GM12873 (cell line): ENCODE results near the gene SIK2.

Source experiments
- TF ChIP-seq, protein P1 (sequence below): IDR thresholded peaks from 2 replicates; pipeline ENCODE4 v1.5.1; 2012; ENCODE audit warnings: low read depth, mild to moderate bottlenecking, moderate library complexity, low read length, control low read depth; ENCODE audit not compliant: insufficient read depth; ENCODE audit errors: missing control alignments

Gene SIK2

GRCh38 chr11:111596319-111596718 lies 5.9 kb upstream of the SIK2 start:
- TF ChIP-seq, protein P1, sequence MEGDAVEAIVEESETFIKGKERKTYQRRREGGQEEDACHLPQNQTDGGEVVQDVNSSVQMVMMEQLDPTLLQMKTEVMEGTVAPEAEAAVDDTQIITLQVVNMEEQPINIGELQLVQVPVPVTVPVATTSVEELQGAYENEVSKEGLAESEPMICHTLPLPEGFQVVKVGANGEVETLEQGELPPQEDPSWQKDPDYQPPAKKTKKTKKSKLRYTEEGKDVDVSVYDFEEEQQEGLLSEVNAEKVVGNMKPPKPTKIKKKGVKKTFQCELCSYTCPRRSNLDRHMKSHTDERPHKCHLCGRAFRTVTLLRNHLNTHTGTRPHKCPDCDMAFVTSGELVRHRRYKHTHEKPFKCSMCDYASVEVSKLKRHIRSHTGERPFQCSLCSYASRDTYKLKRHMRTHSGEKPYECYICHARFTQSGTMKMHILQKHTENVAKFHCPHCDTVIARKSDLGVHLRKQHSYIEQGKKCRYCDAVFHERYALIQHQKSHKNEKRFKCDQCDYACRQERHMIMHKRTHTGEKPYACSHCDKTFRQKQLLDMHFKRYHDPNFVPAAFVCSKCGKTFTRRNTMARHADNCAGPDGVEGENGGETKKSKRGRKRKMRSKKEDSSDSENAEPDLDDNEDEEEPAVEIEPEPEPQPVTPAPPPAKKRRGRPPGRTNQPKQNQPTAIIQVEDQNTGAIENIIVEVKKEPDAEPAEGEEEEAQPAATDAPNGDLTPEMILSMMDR = no peak

DNA sequence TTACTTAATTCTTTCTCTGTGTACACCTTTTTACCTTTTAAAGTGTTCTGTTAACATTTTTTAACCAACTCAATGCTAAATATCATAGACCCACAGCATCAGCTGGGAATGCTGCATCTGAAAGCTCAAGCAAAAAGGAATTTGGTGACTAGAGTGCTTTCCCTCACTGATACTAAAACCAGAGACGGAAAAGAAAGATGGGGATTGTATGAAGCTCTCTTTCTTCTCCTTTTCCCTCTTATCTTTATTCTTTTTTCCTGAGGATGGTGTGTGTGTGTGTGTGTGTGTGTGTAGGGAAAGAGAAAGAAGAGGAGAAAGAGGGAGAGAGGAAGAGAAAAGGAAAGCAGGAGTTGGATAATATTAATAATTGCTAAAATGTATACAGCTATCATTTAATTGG lies 4.1 kb upstream of the SIK2 start:
- TF ChIP-seq, protein P1 = no peak

DNA sequence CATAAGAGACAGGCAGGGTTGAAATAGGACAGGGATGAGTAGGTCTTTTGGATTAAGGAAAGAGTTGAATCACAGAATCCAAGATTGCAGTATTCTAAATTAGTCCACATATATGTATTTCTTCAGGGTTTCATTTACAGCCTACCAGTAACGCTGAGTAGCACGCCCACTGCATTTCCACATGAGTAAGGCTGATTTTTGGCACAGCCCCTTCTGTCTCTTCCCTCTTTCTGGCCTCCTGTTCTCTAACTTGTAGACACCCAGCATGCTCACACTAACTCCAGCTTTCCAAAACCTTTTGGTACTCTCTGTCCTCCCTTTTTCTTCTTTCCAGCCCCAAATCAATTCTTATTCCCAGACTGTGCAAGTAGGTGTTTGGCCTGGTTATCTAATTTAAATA lies 3.7 kb upstream of the SIK2 start:
- TF ChIP-seq, protein P1 = no peak

DNA sequence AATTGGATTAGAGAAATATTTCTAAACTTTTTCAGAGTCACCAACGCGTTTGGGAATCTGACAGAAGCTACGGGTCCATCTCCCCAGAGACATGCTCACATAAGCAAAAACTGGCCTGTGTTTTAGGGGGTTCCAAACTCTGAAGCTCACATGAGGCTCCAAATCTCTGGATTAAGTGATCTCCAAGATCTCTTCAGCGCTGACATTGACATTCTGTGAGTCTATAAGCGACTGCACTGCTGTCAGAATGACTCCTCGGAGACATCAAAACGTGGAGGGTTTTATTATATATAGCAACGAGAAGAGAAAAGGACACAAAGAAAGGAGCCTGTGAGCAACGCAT lies 642 bp upstream of the SIK2 start:
- TF ChIP-seq, protein P1 = no peak

DNA sequence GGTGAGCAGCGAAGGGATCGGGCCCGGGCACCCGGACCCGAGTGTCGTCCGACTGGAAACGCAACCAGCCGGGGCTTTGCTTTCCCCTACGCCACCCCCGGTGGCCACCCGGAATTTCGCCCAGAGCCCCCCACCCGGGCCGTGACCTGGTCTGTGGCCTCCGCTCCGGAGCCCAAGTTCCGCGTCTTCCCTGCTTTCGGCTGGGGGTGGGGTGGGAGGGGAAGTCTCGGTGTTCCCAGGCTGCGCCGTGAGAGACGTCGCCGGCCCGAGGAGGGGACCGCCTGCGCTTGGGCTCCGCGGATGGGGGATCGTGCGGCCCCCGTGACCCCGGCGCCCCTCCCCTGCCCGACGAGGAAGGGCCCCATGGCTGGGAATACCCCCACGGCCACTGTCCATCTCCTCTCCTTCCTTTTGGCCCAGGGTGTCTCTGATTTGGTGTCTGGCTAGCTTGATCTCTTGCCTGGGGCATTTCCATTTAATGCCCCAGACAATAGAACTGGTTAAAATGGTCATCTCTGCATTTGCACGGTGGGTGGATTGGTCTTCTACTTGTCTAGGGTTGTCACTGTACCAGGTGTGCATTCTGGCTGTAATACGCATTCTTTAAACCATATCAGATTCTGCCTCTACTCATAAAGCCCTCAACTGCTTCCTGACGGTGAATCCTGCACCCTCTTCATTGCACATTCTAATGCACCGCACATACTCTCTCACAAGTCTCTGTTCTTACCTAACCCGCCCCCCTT lies 789 bp downstream of the SIK2 start:
- TF ChIP-seq, protein P1 = no peak

DNA sequence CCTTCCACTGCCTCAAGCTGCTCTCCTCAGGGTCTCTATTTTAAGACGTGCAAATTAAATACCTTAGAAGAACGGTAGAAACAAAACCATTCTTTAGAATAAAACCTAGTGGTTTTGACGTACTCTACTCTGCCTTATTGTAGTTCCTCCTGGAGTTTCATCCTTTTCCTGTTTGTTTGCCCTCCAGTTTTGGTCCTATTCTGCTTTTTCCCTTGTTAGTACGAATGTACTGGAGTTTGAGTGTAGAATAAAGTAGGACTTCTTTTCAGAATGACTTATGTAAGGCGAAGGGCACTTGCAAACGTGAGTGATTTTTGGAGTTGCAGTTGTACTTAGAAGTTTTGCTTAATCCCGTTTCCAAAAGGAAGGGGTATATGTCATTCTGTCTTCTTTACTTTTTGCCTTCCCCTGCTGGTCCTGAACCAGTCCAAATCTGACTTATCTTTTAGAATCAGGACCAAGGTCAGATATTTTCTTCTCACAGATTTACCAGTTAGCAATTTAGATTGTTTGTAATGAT lies 1.4 kb downstream of the SIK2 start:
- TF ChIP-seq, protein P1 = no peak

DNA sequence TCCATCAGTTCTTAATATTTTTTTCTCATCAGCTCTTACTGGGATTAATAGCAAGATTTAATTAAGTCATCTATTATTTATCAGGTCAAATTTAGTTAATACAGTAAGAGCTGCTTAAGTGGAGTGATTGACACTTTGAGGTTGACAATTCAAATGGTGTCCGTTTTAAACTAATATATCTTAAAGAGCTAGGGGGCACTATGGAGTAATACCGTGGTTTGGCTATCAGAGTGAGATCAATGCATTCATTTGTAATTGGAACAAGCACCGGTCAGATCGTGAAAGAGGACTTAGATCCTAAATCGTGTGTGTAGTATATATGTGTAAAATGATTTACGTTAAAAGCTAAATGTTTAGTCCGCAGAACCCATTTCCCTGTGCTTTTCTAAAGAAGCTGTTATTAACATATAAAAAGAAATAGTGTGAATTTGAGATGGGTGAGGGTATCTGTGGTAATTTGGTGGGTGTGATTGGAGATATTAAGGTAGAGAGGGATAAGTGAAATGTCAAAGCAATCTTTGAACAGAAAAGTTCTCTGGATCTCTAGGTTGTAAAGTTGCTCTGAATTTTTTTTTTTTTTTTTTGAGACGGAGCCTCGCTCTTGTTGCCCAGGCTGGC lies 2.3 kb downstream of the SIK2 start:
- TF ChIP-seq, protein P1 = peak; percentile 53
